ENCODE results near the gene FBXW8.

FBXW8 gene

GRCh38 chr12:116878567-116879508 is 31.9 kb upstream of the FBXW8 start (continued):
- TF ChIP-seq ZBTB11 (tag by site-specific recombination; conservative IDR thresholded peaks at IDR 0.05; ENCODE audit: low read depth) (peak; percentile 38; the same call in 1 of the 2 replicates), ZXDB (tag by site-specific recombination; IDR thresholded peaks at IDR 0.05) (no peak; the same call in 1 of the 2 replicates), ZBTB10 (tag by site-specific recombination; IDR thresholded peaks at IDR 0.05) (0 out of 2 replicates have a peak, but pooled peaks have one; percentile 43), ZNF311 (tag by site-specific recombination; IDR thresholded peaks at IDR 0.05; ENCODE audit: borderline replicate concordance) (no peak), SP7 (tag by site-specific recombination; IDR thresholded peaks at IDR 0.05) (peak; percentile 48; the same call in 1 of the 2 replicates), ZNF366 (tag by site-specific recombination; conservative IDR thresholded peaks at IDR 0.05) (peak; percentile 71)

GRCh38 chr12:116879509-116880212 is 31.1 kb upstream of the FBXW8 start:
- Histone ChIP-seq H3K9me3 (ENCODE audit: control insufficient read depth, insufficient read depth, low read depth, low read length) (no peaks in the 10 kb centered on the region), H3K27ac (ENCODE audit: extremely low read depth, low read depth, low read length) (peak overlapping the region; percentile 84; the same call in 1 of the 2 replicates), H3K4me3 (ENCODE audit: low read depth, low read length) (peak overlapping the region; percentile 49), H3K4me1 (ENCODE audit: control insufficient read depth, insufficient read depth, low read length) (peaks cover 10% of the 10 kb centered on the region), H3K36me3 (ENCODE audit: control insufficient read depth in 2 of 2, insufficient read depth in 1 of 2, low read length in 2 of 2) (peaks cover 0 to 1% of the 10 kb centered on the region in 2 experiments; a peak in 2 of 3 replicates)
- ChIA-PET CTCF (interaction anchor here (0.6 to 1.3 kb wide), 4 partner anchors 17 to 164 kb away, joined by 3 to 4 read pairs (median 3); no protein-coding TSS in a partner anchor), POLR2A (interaction anchor here (1.4 to 1.7 kb wide), 3 partner anchors 16 to 142 kb away, joined by 3 to 7 read pairs (median 5); partner anchors contain the start of genes RNFT2 and SPRING1)
- TF ChIP-seq ZNF664 (tag by site-specific recombination; IDR thresholded peaks at IDR 0.05), result no peak
- TF ChIP-seq ZNF561 (tag by site-specific recombination; IDR thresholded peaks at IDR 0.05; ENCODE audit: borderline replicate concordance), result peak; percentile 46; the same call in 1 of the 2 replicates
- no peak; the same call in 1 of the 2 replicates for TF ChIP-seq ZNF76 (tag by site-specific recombination; IDR thresholded peaks at IDR 0.05; ENCODE audit: borderline replicate concordance, low read depth)
- TF ChIP-seq ZBTB21 (tag by site-specific recombination; IDR thresholded peaks at IDR 0.05), result no peak
- TF ChIP-seq ZFHX2 (tag by site-specific recombination; conservative IDR thresholded peaks at IDR 0.05), result peak; percentile 91
- no peak for TF ChIP-seq ZNF596 (tag by site-specific recombination; IDR thresholded peaks at IDR 0.05)
- TF ChIP-seq KLF8 (tag by site-specific recombination; IDR thresholded peaks at IDR 0.05), result peak; percentile 62; the same call in 1 of the 2 replicates
- TF ChIP-seq ZNF398 (tag by site-specific recombination; IDR thresholded peaks at IDR 0.05), result peak; percentile 75
- no peak for TF ChIP-seq ZSCAN30 (tag by site-specific recombination; IDR thresholded peaks at IDR 0.05)
- 0 out of 2 replicates have a peak, but pooled peaks have one; percentile 53 for TF ChIP-seq HIC1 (tag by site-specific recombination; IDR thresholded peaks at IDR 0.05)
- TF ChIP-seq ZNF423 (tag by site-specific recombination; IDR thresholded peaks at IDR 0.05), result peak; percentile 56
- peak; percentile 30; the same call in 1 of the 2 replicates for TF ChIP-seq ZBTB20 (tag by site-specific recombination; IDR thresholded peaks at IDR 0.05)
- TF ChIP-seq KLF1 (tag by site-specific recombination; IDR thresholded peaks at IDR 0.05), result peak; percentile 57; the same call in 1 of the 2 replicates
- peak; percentile 30; the same call in 1 of the 2 replicates for TF ChIP-seq ZNF610 (tag by site-specific recombination; IDR thresholded peaks at IDR 0.05; ENCODE audit: borderline replicate concordance)
- TF ChIP-seq EGR2 (tag by site-specific recombination; IDR thresholded peaks at IDR 0.05; ENCODE audit: low read depth), result peak; percentile 64; the same call in 1 of the 2 replicates
- TF ChIP-seq ZNF350 (tag by site-specific recombination; IDR thresholded peaks at IDR 0.05), result no peak
- TF ChIP-seq ZNF404 (tag by site-specific recombination; IDR thresholded peaks at IDR 0.05), result no peak
